ENCODE data around the gene CRYBA4. TPM values are rescaled to one million over a fixed set of nuclear protein-coding genes. Genes with fewer than 3 reads are reported as not detected.
A peak's percentile ranks its signal among the peaks of the same experiment; 100 is the strongest.

Gene CRYBA4
- total and polyA plus RNA-seq, 10 of the 15 experiments (the other 5 are each of a cell fraction or from before 2014, with no cell fraction given), result 0.12 to 0.17 TPM; not detected in 8

DNA sequence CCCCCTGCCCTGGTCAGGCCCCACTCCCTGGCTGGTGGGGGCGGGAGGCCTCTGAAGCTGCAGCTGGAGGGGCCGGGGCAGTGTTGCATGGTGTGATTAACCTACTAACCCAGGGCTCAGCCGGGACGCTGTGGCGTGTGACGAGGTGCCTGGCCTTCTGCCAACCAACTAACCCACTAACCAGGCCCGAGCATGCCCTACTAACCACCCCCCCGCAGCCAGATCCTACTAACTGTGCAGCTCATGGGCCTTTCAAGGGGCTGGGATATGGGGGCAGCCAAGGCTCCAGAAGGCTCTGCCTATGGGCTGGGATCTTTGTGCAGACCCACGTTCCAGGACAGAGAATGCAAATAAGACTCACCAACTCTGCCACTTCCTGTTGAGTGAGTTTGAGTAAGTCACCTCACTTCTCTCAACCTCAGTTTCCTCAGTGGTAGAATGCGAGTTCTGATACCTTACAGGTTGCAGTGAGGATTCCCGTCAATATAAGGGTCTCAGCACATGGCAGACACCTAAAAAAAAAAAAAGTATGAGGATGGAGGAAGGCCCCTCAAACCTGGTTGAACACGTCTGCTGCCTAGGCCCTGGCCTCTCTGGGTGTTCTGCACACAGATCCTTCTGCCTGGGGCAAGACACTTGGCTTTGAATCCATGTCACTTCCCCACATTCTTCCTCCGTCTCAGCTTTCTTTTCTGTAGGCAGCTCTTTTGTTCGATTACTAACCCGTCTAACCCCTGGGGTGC is 49.7 kb downstream of the CRYBA4 start:
- H3K4me1 ChIP-seq (ENCODE audit: control insufficient read depth, insufficient read depth, low read length), result peaks cover 39% of the 10 kb centered on the region
- in situ Hi-C loops (cut with MboI), result no loop called here
- under 1% methylated on average over 15 of the region's 15 CpGs for WGBS (ENCODE audit: insufficient coverage, insufficient replicate concordance, low lambda C conversion rate, missing lambda C conversion rate)
- BruUV-seq (replicated peaks), result no TSS peak
- H4K20me1 ChIP-seq (ENCODE audit: control insufficient read depth, insufficient read depth), result no peaks in the 10 kb centered on the region
- H3K27ac ChIP-seq (ENCODE audit: control insufficient read depth, insufficient read depth), result peak overlapping the region; percentile 99
- FAIRE-seq, result peak; percentile 97
- RAD21 ChIA-PET (ENCODE audit: unreplicated experiment), result interaction anchor here (0.6 to 1.7 kb wide), 5 partner anchors 10 to 240 kb away, joined by 3 to 6 read pairs (median 4); partner anchors contain the start of genes HPS4 and SRRD
- SMC1A ChIA-PET (ENCODE audit: uncharacterized antibody, unreplicated experiment), result interaction anchor here (0.9 to 1.5 kb wide), 2 partner anchors 38 to 79 kb away, joined by 3 to 7 read pairs; no protein-coding TSS in a partner anchor
- H3K4me2 ChIP-seq (ENCODE audit: control insufficient read depth, insufficient read depth), result peak overlapping the region; percentile 78
- intact Hi-C loops (cut with micrococcal nuclease; ENCODE audit: unreplicated experiment), result no loop called here
- H3K9ac ChIP-seq (ENCODE audit: control insufficient read depth, insufficient read depth, low read length), result peak overlapping the region; percentile 98
- peak overlapping the region; percentile 61 for H2AFZ ChIP-seq (ENCODE audit: control insufficient read depth, low read depth, low read length)
- H3K4me3 ChIP-seq, result peak overlapping the region; percentile 41; the same call in 1 of the 2 replicates
- H3K36me3 ChIP-seq (ENCODE audit: control insufficient read depth in 2 of 2, insufficient read depth in 2 of 2, low read length in 1 of 2), result no peaks in the 10 kb centered on the region
- peak; percentile 73 for DNase-seq (ENCODE audit: low read depth, low spot score)
- ATAC-seq, result peak; percentile 58
- CTCF ChIA-PET, result interaction anchor here (0.9 to 2.5 kb wide), 4 partner anchors 28 to 211 kb away, joined by 4 to 7 read pairs (median 6); no protein-coding TSS in a partner anchor
- POLR2A ChIA-PET, result interaction anchor here (0.8 to 1.1 kb wide), 2 partner anchors 189 to 192 kb away, joined by 3 to 4 read pairs; no protein-coding TSS in a partner anchor
- peaks cover 32% of the 10 kb centered on the region for H3K79me2 ChIP-seq (ENCODE audit: control insufficient read depth, insufficient read depth, low read length)
- no peaks in the 10 kb centered on the region for H3K9me3 ChIP-seq (replicated peaks; ENCODE audit: control insufficient read depth, insufficient read depth, low read length)
- H3K27me3 ChIP-seq (replicated peaks in 1 of 2; ENCODE audit: control insufficient read depth in 2 of 2, insufficient read depth in 2 of 2, low read length in 1 of 2), result no peaks in the 10 kb centered on the region
- TF ChIP-seq NR2C1 (IDR thresholded peaks at IDR 0.05) (no peak), NFIC (IDR thresholded peaks at IDR 0.05; ENCODE audit: low read depth, low read length) (0 out of 2 replicates have a peak, but pooled peaks have one; percentile 41), GATAD2B (conservative IDR thresholded peaks at IDR 0.05; ENCODE audit: low read depth) (peak; percentile 53; the same call in 1 of the 2 replicates), ATF7 (IDR thresholded peaks at IDR 0.05; ENCODE audit: low read depth) (no peak), ZNF274 (IDR thresholded peaks at IDR 0.05; ENCODE audit: insufficient read depth, insufficient read length) (no peak), DPF2 (IDR thresholded peaks at IDR 0.05) (peak; percentile 85; the same call in 1 of the 2 replicates), NFYA (IDR thresholded peaks at IDR 0.05; ENCODE audit: borderline replicate concordance, low read depth, low read length) (no peak), RUNX3 (IDR thresholded peaks at IDR 0.05; ENCODE audit: low read length) (peak; percentile 69), CBX3 (IDR thresholded peaks at IDR 0.05; ENCODE audit: borderline replicate concordance, low read depth) (no peak), TAF1 (IDR thresholded peaks at IDR 0.05; ENCODE audit: borderline replicate concordance, low read depth, low read length) (no peak; the same call in 1 of the 2 replicates), BHLHE40 (IDR thresholded peaks at IDR 0.05; ENCODE audit: borderline replicate concordance in 1 of 2, low read depth in 2 of 2, low read length in 1 of 2) (peak; percentile 35 to 65; a peak in 3 of 4 replicates), ZNF622 (IDR thresholded peaks at IDR 0.05) (no peak), POLR2A (IDR thresholded peaks at IDR 0.05; ENCODE audit: low read depth, low read length) (peak; percentile 54), SREBF2 (IDR thresholded peaks at IDR 0.05; ENCODE audit: low read length) (no peak), EGR1 (IDR thresholded peaks at IDR 0.05; ENCODE audit: borderline replicate concordance in 1 of 2, low read depth in 2 of 2, low read length in 2 of 2) (0 out of 3 replicates have a peak, but pooled peaks of 1 of the 2 experiments have one; percentile 14), MEF2B (IDR thresholded peaks at IDR 0.05; ENCODE audit: partially characterized antibody, poor library complexity, severe bottlenecking) (no peak), FOXK2 (IDR thresholded peaks at IDR 0.05) (no peak), MTA2 (IDR thresholded peaks at IDR 0.05; ENCODE audit: low read depth) (peak; percentile 52)
- TF ChIP-seq, protein P1, sequence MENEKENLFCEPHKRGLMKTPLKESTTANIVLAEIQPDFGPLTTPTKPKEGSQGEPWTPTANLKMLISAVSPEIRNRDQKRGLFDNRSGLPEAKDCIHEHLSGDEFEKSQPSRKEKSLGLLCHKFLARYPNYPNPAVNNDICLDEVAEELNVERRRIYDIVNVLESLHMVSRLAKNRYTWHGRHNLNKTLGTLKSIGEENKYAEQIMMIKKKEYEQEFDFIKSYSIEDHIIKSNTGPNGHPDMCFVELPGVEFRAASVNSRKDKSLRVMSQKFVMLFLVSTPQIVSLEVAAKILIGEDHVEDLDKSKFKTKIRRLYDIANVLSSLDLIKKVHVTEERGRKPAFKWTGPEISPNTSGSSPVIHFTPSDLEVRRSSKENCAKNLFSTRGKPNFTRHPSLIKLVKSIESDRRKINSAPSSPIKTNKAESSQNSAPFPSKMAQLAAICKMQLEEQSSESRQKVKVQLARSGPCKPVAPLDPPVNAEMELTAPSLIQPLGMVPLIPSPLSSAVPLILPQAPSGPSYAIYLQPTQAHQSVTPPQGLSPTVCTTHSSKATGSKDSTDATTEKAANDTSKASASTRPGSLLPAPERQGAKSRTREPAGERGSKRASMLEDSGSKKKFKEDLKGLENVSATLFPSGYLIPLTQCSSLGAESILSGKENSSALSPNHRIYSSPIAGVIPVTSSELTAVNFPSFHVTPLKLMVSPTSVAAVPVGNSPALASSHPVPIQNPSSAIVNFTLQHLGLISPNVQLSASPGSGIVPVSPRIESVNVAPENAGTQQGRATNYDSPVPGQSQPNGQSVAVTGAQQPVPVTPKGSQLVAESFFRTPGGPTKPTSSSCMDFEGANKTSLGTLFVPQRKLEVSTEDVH (IDR thresholded peaks at IDR 0.05; ENCODE audit: low read depth, partially characterized antibody), result no peak
- TF ChIP-seq, protein P2, sequence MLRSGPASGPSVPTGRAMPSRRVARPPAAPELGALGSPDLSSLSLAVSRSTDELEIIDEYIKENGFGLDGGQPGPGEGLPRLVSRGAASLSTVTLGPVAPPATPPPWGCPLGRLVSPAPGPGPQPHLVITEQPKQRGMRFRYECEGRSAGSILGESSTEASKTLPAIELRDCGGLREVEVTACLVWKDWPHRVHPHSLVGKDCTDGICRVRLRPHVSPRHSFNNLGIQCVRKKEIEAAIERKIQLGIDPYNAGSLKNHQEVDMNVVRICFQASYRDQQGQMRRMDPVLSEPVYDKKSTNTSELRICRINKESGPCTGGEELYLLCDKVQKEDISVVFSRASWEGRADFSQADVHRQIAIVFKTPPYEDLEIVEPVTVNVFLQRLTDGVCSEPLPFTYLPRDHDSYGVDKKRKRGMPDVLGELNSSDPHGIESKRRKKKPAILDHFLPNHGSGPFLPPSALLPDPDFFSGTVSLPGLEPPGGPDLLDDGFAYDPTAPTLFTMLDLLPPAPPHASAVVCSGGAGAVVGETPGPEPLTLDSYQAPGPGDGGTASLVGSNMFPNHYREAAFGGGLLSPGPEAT (IDR thresholded peaks at IDR 0.05; ENCODE audit: low read depth), result peak; percentile 49; the same call in 1 of the 2 replicates
